K562 (cell line): ENCODE data around the gene FAM53A. TPM values are rescaled to one million over a fixed set of nuclear protein-coding genes. Genes with fewer than 3 reads are reported as not detected.

ENCODE experiments used
- AFF1 ChIP-seq, 2 experiments: fragments of 450-650 bp; IDR thresholded peaks; 2 replicates each; pipeline ENCODE4 v1.6.1; 2018; ENCODE audit warnings: mild to moderate bottlenecking in 2 of 2, low read depth in 1 of 2; ENCODE audit not compliant: partially characterized antibody in 2 of 2
- CBX3 ChIP-seq, 2 experiments: IDR thresholded peaks; 1 replicate in 1 of 2; 2 replicates in 1 of 2; pipeline ENCODE4 v1.6.1; 2012; ENCODE audit warnings: inconsistent platforms in 2 of 2, low read length in 2 of 2, borderline replicate concordance in 1 of 2, control low read depth in 1 of 2
- MAFG ChIP-seq: fragments of 450-650 bp; conservative IDR thresholded peaks from 2 replicates; pipeline ENCODE4 v1.6.1; 2016; ENCODE audit warnings: missing genetic modification characterization, missing compliant biosample characterization
- NKRF ChIP-seq: fragments of 450-650 bp; IDR thresholded peaks from 2 replicates; pipeline ENCODE4 v1.6.1; 2016; ENCODE audit warnings: borderline replicate concordance
- SIN3A ChIP-seq, 2 experiments: fragments of 150-350 bp in 1 of 2; IDR thresholded peaks; 2 replicates each; pipeline ENCODE4 v1.6.1; 2011 to 2016; ENCODE audit warnings: borderline replicate concordance in 2 of 2, low read depth in 2 of 2, low read length in 2 of 2, mild to moderate bottlenecking in 2 of 2, moderate library complexity in 2 of 2; ENCODE audit not compliant: control insufficient read depth in 1 of 2
- USF1 ChIP-seq: sonication (generic); formaldehyde crosslinking; IDR thresholded peaks from 2 replicates; pipeline ENCODE4 v1.9.0; 2022; ENCODE audit warnings: mild to moderate bottlenecking, missing genetic modification reagents
- ZBTB40 ChIP-seq, 2 experiments: fragments of 450-650 bp in 1 of 2; sonication (generic) in 1 of 2; formaldehyde crosslinking in 1 of 2; IDR thresholded peaks; 2 replicates each; pipeline versions ENCODE4 v1.7.1 to v1.9.0; 2016 to 2022; ENCODE audit warnings: inconsistent platforms in 1 of 2, mild to moderate bottlenecking in 1 of 2, missing genetic modification reagents in 1 of 2
- polyA plus RNA-seq, 8 experiments: library from polyadenylated mRNA; depleted of rRNA in 4 of 8; stranded (reverse) in 5 of 8; unstranded in 3 of 8; fragments of >200 nt; fragmentation: Nextera tagmentation in 2 of 8; fragmentation: Illumina TruSeq in 1 of 8; extraction: Ambion mirVana in 2 of 8; extraction: Trizol in 1 of 8; gene quantifications; 2 replicates each; pipeline versions ENCODE4 v1.2.1 to v1.2.3, GENCODE V29; 2011 to 2014; ENCODE audit warnings: inconsistent platforms in 1 of 8, missing spikeins in 1 of 8
- total RNA-seq, 7 experiments: library from RNA; depleted of rRNA in 6 of 7; stranded (reverse); fragments of >200 nt in 6 of 7; fragmentation: Illumina TruSeq in 2 of 7; extraction: Trizol in 2 of 7; gene quantifications; 2 replicates each; pipeline versions ENCODE4 v1.2.1 to v1.2.3, GENCODE V29; 2011 to 2021; ENCODE audit warnings: low replicate concordance in 1 of 7

The FAM53A gene
- total and polyA plus RNA-seq, 9 of the 15 experiments (the other 6 are each of a cell fraction or from before 2014, with no cell fraction given): 0.53 to 2.7 (median 1.4) TPM; not detected in 2

DNA sequence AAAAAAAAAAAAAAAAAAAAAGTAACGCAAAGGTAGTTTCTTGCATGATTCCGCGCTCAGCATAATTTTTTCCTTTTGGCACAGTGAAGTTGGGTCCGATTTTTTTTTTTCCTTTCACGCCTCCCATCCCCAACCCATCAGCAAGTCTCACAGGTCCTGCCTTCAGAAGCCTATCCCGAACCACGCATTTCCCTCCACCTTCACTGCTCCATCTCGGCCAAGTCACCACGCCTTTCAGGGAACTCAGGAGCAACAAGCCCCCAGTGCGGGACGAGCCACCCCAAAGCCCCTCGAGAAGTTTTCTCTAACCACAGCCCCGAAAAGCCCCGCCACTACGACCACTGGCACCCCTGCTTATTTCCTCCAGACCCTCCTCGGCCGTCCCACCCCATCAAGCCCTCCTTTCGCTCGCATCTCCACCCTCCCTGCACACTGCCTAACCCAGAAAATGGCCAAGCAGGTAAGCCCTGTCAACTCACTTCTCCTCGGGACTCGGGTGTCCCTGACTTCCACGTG lies 27.0 kb upstream of the FAM53A start (continued):
- TF ChIP-seq NKRF: peak; percentile 80; the same call in 1 of the 2 replicates
- TF ChIP-seq CBX3 (IDR thresholded peaks at IDR 0.05; ENCODE audit: borderline replicate concordance in 1 of 2, low read length in 2 of 2): peak in 1 of 2 experiments; percentile 9; a peak in 1 of 3 replicates
- peak; percentile 36; the same call in 1 of the 2 replicates for TF ChIP-seq USF1 (CRISPR knock-in tag)
- TF ChIP-seq MAFG (tag): no peak
- TF ChIP-seq AFF1 (IDR thresholded peaks at IDR 0.05; ENCODE audit: low read depth in 1 of 2, partially characterized antibody in 2 of 2): no peak
- peak; percentile 53; the same call in 1 of the 2 replicates for TF ChIP-seq ZBTB40 (IDR thresholded peaks at IDR 0.05)
- no peak for TF ChIP-seq ZBTB40 (CRISPR knock-in tag; IDR thresholded peaks at IDR 0.05)
- TF ChIP-seq SIN3A (IDR thresholded peaks at IDR 0.05; ENCODE audit: borderline replicate concordance in 2 of 2, control insufficient read depth in 1 of 2, low read depth in 2 of 2, low read length in 2 of 2): peak; percentile 20 to 30; a peak in 2 of 4 replicates
